GM18508 (cell line): ENCODE data around the gene TRNP1.
"Not testable (repeated sequence)": the region's sequence is repeated elsewhere in the genome, so short reads cannot be mapped to it uniquely, and the experiment has no call there.

Source experiments
- ATAC-seq: cut with Tn5 transposase; IDR thresholded peaks from one replicate; pipeline ENCODE4 v1.9.1; 2021; ENCODE audit warnings: moderate number of reproducible peaks; ENCODE audit not compliant: insufficient read depth, unreplicated experiment

TRNP1 gene

GRCh38 chr1:26972390-26972789, 21.1 kb upstream of the TRNP1 start:
- no peak for ATAC-seq

- ATAC-seq, result no peak
These were observed 20.7 kb upstream of the TRNP1 start for GRCh38 chr1:26972821-26973220.

DNA sequence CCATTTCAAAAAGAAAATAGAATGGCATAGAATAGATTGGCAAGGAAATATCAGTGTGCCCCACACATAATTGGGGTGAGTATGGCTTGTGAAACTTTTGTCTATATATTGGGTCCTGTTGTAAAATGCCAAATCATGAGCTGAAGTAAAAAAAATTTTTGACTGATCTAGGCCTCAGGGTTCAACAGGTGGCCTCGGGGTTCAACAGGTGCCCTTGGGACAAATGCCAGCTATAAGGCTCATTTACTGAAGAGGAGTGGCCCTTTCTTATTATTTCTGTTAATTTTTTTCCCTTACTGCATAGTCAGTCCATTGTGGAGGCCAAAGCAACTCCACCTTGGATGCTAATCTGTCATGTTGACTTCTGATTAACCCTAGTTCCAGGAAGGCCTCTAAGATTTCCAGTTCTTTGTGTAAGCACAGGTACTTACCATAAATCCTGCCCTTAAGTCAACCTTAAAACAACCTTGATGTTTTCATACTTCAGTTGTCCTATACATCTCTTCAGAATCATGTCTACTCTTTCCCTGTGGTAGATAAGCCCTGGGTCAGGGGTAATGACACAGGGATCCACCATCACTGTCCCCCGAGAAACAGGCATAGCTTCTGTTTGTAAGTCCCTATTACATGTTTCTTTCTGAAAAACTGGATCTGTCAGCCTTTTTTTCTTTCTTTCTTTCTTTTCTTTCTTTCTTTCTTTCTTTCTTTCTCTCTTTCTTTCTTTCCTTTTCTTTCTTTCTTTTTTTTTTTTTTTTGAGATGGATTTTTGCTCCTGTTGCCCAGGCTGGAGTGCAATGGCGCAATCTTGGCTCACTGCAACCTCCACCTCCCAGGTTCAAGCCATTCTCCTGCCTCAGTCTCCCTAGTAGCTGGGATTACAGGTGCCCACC, 16.6 kb upstream of the TRNP1 start:
- no peak for ATAC-seq

GRCh38 chr1:26978901-26979300, 14.6 kb upstream of the TRNP1 start:
- ATAC-seq, result no peak

DNA sequence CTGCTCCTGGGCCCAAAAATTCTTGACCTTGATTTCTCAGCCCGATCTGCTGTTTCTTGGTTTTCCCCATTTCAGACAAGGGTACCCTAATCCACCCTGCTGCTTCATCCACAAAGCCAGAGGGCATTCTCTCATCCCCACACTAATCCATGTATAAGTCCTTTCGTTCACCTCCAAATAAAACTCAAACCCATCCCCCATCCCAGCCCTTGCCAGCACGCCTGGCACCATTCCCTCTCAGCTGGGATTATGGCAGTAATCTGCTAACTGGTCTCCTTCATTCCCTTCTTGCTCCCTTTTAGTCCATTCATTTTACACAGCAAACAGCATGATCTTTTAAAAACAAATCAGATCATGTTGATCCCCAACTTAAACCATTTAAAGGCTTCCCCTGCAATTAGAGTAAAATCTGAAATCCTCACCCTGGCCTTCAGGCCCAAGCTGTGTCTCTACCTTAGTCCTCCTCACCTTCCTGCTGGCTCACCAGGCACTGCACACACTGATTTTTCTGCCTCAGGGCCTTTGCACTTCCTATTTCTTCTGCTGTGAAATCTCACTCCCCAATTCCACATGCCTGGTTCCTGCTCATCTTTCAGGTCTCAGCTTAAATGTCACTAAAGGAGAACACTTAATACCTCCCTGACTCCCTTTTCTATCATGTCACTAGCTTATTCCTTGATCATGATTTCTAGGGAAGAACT, 12.2 kb upstream of the TRNP1 start:
- no peak for ATAC-seq

DNA sequence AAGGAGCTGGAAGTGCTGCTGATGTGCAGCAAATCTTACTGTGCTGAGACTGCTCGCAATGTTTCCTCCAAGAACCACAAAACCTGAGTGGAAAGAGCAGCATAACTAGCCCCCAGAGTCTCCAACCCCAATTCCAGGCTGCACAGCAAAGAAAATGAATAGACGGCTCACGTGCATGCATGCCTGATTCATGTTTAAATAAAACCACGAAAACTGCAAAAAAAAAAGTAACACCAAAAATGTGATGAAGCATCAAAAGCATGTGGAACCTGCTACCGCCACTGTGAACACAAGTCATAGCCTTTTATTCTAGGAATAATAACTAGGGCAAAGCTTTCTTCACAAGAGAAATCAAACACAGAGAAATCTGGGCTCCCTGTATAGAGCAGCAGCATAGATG, 9.6 kb upstream of the TRNP1 start:
- no peak for ATAC-seq

DNA sequence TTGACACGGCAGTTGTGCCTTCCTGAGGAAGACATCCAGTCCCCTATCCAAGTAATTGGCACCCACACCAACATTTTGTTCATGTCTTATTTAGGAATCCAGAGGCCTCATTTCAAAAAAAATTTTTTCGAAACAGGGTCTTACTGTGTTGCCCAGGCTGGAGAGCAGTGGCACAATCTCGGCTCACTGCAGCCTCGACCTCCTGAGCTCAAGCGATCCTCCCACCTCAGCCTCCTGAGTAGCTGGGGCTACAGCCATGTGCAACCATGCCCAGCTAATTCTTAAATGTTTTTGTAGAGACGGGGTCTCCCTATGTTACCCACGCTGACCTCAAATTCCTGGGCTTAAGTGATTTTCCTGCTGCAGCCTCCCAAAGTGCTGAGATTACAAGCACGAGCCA, 9.2 kb upstream of the TRNP1 start:
- no peak for ATAC-seq

DNA sequence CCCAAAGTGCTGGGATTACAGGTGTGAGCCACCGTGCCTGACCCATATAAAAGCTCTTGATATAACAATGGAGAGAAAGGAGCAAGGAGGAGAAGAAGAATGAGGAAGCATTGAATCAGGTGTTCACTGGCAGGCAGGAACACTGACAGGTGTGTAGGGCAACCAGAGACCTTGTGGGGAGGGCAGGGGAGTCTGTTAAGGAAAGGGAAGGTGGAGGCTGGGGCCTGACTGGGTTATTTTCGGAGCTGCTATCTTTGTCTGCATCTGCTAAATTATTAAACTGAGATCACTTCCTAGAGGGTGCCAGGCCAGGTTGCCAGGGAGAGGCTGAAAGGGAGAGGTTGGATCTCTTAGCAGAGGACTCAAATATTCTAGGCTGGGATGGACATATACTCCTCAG, 6.8 kb upstream of the TRNP1 start:
- no peak for ATAC-seq

GRCh38 chr1:26989403-26990109, 3.9 kb upstream of the TRNP1 start:
- ATAC-seq, result not testable (repeated sequence)

DNA sequence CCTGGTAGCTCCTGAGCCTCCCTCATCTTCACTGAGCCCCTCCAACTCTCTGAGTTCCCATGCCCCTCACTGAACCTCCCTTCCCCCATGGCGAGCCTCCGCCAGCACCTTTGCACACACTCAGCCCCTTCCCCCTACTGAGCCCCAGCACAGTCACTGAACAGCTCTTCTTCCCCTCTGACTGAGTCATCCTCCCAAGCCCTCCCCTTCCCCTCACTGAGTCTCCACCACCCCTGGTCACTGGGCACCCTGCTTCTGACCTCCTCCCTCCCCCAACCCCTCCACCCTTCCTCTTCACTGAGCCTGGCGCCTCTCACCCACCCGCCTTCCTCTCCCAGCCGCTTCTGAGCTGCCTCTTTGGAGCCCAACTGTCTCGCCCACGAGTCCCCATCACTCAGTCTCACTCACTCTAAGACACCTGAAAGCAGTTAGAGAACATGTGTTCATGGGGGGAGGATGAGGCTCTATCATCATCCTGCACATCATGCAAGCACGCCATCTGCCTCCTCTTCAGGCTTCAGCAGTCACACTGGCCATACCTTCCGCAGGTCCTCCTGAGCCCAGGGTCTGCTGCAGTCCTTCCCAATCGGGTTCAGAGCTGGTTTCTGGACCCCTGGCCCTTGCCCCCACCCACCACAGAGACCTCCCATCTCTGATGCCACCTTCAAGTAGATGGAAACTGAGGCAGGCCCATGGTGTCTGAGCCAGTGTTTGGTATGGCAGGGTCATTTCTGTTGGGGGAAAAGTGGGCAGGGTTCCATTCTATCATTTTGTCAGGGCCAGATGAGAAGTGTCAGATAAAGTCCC, 2.0 kb upstream of the TRNP1 start:
- no peak for ATAC-seq

- no peak for ATAC-seq
These were observed 711 bp downstream of the TRNP1 start for GRCh38 chr1:26994020-26994786.

DNA sequence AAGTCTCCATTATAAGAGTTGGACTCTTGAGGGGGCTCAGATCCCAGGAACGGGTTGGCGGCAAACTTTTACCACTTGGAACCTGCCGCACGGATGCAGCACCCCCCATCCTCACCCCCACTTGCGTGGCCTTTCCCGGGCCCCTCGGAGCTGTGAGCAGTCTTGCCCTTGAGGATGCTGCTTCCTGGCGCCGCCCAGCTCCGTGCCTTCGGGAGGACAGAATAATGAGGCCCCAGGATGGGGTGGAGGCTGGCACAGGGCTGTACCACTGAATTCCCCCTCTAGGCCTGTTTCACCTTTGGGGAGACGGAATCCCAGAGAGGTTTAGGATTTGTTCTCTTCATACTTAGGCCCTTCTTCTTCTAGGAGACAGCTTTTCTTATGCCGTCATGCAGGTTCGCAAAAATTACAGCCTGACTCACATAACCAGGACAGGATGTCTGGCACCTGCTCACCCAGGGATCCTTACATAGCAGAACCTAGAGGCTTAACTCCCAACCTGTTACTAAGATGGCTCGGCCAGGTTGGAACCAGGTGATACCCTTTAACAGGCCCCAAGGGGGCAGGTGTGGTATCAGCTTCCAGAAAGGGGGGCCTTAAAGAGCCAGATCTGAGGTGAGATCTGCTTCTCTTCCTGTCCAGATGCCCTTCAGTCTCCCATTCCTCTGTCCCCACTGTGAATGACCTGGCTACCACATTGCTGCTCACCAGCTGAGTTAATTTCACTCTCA, 1.5 kb downstream of the TRNP1 start:
- no peak for ATAC-seq

DNA sequence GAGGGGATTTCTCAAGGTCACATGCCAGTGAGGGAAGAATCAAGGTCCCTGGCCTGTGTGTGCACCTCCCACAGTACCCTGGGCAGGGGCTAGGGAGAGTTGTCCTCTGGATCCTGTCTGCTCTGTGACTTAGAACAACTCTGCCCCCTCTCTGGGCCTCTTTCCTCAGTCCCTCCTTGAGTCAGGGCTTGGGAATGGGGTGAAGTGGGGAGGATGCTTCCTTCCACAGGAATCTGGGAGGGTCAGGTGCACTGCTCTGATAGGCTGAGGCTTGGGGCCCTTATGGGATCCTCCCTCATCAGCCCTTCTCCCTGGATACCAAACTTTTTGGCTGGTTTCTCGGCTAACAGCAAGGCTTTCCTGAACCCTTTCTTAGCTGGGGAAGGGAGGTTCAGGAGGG, 2.5 kb downstream of the TRNP1 start:
- no peak for ATAC-seq

DNA sequence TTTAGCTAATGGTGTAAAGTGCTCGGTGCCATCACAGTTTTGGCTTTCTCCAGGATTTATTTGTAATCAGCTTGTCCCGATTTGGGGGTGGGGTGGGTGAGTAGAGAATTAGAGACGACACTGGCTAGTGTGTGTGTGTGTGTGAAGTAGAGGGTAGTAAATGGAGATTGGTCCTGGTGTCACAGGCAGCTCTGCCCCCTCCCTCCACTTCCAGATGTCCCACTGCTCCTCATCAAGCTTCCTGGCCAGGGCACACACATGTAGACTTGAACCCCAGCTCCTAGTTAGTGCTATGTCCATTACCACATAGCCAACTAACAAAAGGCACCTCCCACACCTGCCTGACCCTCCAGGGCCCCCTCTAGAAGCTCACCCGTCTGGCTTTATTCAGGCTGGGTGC, 3.2 kb downstream of the TRNP1 start:
- no peak for ATAC-seq

DNA sequence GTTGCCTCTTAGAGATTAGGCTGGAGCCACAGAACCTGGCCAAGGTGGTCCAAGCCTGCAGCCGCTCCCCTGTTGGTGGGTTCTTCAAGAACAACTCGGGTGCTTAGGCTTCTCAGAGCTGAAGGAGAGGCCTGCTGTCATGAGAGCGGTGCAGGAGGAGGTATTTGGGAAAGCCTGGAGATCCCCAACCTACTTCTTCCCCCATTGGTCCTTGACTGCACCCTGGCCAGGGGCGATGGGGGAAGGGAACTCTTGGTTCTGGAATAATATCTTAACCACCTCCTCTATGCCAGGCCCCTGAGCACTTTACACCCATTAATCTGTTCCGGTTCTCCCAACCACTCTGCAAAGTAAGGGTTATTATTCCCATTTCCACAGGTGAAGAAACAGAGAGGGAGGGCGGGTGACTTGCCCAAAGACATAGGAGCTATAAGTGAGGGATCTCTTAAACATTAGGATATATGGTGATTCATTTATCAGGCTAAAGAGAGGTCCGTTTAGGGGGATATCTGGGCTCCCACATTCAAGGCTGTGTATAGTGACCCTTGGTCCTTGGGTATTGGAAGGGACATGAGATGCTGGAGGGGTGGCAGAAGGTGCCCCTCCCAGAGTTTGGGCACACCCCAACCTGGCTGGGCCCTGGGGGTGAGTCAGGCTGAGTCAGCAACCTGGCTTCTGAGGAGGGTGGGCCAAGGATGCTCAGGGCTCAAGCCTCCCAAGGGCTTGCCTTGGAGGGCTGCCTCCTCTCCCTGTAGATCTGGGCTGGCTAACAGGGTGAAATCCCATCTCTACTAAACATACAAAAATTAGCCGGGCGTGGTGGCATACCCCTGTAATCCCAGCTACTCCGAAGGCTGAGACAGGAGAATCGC, 5.2 kb downstream of the TRNP1 start:
- ATAC-seq, result no peak

- ATAC-seq, result no peak
These were observed 6.0 kb downstream of the TRNP1 start for GRCh38 chr1:26999440-26999987.

- no peak for ATAC-seq
These were observed 6.8 kb downstream of the TRNP1 start for GRCh38 chr1:27000090-27000816.
